ENCODE measurements around the gene SMG9. TPM values are rescaled to one million over a fixed set of nuclear protein-coding genes. Genes with fewer than 3 reads are reported as not detected.
A peak's percentile ranks its signal among the peaks of the same experiment; 100 is the strongest.

The SMG9 gene, protein sequence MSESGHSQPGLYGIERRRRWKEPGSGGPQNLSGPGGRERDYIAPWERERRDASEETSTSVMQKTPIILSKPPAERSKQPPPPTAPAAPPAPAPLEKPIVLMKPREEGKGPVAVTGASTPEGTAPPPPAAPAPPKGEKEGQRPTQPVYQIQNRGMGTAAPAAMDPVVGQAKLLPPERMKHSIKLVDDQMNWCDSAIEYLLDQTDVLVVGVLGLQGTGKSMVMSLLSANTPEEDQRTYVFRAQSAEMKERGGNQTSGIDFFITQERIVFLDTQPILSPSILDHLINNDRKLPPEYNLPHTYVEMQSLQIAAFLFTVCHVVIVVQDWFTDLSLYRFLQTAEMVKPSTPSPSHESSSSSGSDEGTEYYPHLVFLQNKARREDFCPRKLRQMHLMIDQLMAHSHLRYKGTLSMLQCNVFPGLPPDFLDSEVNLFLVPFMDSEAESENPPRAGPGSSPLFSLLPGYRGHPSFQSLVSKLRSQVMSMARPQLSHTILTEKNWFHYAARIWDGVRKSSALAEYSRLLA
- 10.1 and 14.8 TPM in 2 replicates for polyA plus RNA-seq (2011; rRNA removed)
- 9.7 and 12.3 TPM in 2 replicates for polyA minus RNA-seq (2011; rRNA and poly(A)+ RNA removed)

DNA sequence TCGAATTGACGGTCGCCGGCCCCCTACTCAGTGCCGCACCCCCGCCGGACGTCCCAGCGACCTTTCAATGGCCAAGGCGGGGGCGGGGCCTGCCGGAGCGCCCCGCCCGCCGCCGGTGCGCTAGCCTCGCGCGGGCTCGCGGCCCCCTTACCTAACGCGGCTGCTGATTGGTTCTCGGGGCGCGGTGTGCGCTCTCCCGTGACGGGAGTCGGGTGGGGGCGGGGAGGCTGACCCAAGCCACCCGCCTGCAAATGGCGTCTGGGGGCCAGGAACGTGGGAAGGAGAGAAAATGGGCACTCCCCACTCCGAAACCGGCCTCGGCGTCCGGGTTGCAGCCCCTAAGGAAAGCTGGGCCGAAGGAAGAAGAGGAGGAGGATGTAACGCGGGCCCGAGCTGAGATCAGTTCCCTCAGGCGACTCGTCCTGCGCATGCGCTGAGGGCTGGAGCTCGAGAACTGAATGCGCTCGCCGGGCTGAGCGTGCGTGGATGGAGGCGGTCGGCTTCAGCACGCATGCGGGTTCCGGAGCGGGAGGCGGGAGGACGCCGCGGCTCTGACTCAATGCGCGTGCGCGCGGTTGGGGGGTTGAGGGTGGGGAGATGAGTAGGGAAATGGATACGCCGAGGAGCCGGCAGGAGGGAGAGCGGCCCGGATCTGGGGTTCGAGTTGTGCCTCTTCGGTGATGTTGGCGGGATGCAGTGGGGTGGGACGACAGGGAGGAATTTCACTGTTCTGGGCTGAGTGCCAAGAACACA, at the start of gene SMG9:
Gene SMG9 (minus strand): TSS at position 460 of the 753 bp plus-strand sequence. CDS start 4,221 bp downstream, outside the sequence.
- DNase-seq (ENCODE audit: low read depth): peak; percentile 81
- peak within 1 kb of the TSS; percentile 62 for H3K4me3 ChIP-seq (ENCODE audit: low read depth, low read length)
- peaks cover 9% of the 10 kb centered on the region for H3K36me3 ChIP-seq (ENCODE audit: control insufficient read depth, insufficient read depth, low read length)
- no peaks in the 10 kb centered on the region for H3K27me3 ChIP-seq (ENCODE audit: control insufficient read depth, insufficient read depth, low read length)
- TF ChIP-seq, protein P1, sequence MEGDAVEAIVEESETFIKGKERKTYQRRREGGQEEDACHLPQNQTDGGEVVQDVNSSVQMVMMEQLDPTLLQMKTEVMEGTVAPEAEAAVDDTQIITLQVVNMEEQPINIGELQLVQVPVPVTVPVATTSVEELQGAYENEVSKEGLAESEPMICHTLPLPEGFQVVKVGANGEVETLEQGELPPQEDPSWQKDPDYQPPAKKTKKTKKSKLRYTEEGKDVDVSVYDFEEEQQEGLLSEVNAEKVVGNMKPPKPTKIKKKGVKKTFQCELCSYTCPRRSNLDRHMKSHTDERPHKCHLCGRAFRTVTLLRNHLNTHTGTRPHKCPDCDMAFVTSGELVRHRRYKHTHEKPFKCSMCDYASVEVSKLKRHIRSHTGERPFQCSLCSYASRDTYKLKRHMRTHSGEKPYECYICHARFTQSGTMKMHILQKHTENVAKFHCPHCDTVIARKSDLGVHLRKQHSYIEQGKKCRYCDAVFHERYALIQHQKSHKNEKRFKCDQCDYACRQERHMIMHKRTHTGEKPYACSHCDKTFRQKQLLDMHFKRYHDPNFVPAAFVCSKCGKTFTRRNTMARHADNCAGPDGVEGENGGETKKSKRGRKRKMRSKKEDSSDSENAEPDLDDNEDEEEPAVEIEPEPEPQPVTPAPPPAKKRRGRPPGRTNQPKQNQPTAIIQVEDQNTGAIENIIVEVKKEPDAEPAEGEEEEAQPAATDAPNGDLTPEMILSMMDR (IDR thresholded peaks at IDR 0.05; ENCODE audit: insufficient read depth, low read depth, low read length): no peak
- ChIA-PET CTCF (interaction anchor here (0.7 to 6.2 kb wide), 3 partner anchors 9 to 48 kb away, joined by 3 to 44 read pairs (median 10); partner anchors contain the start of gene LYPD5), POLR2A (interaction anchor here (0.6 to 1.1 kb wide), 2 partner anchors 11 to 45 kb away, joined by 3 read pairs; no protein-coding TSS in a partner anchor)

DNA sequence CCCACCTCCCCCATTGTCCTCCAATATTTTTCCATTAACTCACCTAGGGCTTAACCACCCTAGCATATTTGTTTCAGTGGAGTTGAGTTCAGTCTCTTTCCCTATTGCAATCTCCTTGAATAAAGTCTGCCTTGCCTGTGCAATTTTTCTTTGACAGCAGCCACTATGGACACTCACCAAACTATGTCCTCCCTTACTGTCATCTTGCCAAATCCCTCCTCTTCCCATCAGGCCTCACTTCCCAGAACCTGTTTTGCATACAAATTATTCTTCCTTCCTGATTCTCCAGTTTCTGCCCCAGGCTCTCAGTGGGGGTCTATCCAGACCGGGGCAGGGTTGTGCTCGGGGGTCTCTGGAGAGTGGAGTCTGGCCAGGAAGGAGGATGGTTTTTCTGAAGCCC, 49.7 kb upstream of the SMG9 start:
- H3K4me3 ChIP-seq (ENCODE audit: low read depth, low read length): no peak overlapping the region
- ChIA-PET POLR2A (no interaction called here), CTCF (no interaction called here)
- no peak for DNase-seq (ENCODE audit: low read depth)
- H3K36me3 ChIP-seq (ENCODE audit: control insufficient read depth, insufficient read depth, low read length): no peaks in the 10 kb centered on the region
- peaks cover 3% of the 10 kb centered on the region; the same call in 1 of the 2 replicates for H3K27me3 ChIP-seq (ENCODE audit: control insufficient read depth, insufficient read depth, low read length)
- TF ChIP-seq, protein P1 (IDR thresholded peaks at IDR 0.05; ENCODE audit: insufficient read depth, low read depth, low read length): no peak

DNA sequence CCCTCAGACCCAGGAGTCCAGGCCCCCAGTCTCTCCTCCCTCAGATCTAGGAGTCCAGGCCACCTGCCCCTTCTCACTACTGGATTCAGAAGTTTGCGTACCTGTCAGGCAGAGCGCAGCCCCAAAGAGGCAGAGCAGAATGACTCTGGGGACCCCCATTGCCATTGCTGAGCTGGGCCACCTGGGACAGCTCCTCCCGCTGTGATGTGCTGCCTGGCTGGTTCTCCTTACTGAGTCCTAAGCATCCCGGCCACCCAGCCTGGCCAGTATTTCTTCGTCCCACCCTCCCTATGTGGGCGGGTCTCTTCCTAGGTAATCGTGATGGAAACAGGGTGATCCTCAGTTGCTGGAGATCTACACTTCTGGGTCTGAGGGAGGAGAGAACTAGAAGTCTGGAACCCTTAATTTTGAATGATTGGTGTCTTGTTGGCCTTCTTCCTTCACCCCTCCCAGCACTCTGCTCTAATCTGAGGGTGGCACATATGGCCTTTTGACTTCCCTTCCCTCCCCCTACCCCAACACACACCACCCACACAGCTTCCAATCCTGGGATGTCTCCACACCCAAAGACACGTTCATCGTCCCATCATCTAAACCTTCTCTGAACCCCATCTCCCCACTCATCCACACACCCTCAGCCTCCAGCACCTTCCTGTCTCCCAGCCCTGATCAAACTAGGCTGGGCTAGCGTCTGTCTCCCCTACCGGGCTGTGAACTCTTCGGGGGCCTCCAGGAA, 47.6 kb upstream of the SMG9 start, which contains the start of gene LYPD5:
Gene LYPD5 (minus strand): TSS at position 232 of the 736 bp plus-strand sequence. CDS start 67 bp downstream, at position 165.
- peaks cover 4% of the 10 kb centered on the region; the same call in 1 of the 2 replicates for H3K27me3 ChIP-seq (ENCODE audit: control insufficient read depth, insufficient read depth, low read length)
- H3K36me3 ChIP-seq (ENCODE audit: control insufficient read depth, insufficient read depth, low read length): no peaks in the 10 kb centered on the region
- DNase-seq (ENCODE audit: low read depth): no peak
- ChIA-PET POLR2A (no interaction called here), CTCF (interaction anchor here (1.1 kb wide), 1 partner anchor 47 kb away, joined by 3 read pairs; the partner anchor contains the start of gene SMG9)
- TF ChIP-seq, protein P1 (IDR thresholded peaks at IDR 0.05; ENCODE audit: insufficient read depth, low read depth, low read length): no peak
- H3K4me3 ChIP-seq (ENCODE audit: low read depth, low read length): no peak within 1 kb of the TSS

DNA sequence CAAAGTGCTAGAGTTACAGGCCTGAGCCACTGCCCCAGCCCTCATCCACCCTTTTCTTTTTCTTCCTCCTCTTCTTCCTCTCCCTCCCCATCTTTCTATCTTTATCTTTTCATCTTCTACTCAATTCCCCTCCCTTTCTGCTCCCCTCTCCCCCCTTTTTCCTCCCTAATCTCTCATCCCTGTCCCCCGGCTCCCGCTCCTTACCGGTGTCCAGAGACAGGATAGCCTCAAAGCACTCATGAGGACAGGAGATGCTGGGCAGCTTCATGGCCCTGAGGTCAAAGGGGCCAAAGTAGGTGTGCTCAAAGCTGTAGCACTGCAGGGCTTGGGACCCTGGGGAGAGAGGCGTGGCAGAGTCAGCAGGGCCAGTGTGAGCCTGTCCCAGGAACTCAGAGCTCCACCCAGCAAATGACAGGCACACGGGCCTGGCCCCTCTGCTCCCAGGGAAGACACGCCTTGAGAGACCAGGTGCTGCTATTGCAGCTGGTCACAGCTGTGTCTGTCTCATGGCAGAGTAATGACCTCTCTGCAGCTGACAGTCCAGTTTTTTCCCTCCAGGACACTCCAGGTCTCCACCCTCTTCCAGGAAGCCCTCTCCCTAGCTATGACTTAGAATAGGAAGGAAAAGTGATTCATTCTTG, 44.9 kb upstream of the SMG9 start:
- no peak for DNase-seq (ENCODE audit: low read depth)
- Histone ChIP-seq H3K4me3 (ENCODE audit: low read depth, low read length) (no peak overlapping the region), H3K27me3 (ENCODE audit: control insufficient read depth, insufficient read depth, low read length) (peaks cover 13% of the 10 kb centered on the region), H3K36me3 (ENCODE audit: control insufficient read depth, insufficient read depth, low read length) (no peaks in the 10 kb centered on the region)
- TF ChIP-seq, protein P1 (IDR thresholded peaks at IDR 0.05; ENCODE audit: insufficient read depth, low read depth, low read length): no peak
- CTCF ChIA-PET: interaction anchor here (1.6 kb wide), 1 partner anchor 10 kb away, joined by 8 read pairs; no protein-coding TSS in a partner anchor
- POLR2A ChIA-PET: interaction anchor here (0.6 kb wide), 1 partner anchor 45 kb away, joined by 3 read pairs; the partner anchor contains the start of gene SMG9
